ENCODE measurements around the gene ERFE.

GRCh38 chr2:238150686-238151085 is 8.1 kb upstream of the ERFE start:
- TF ChIP-seq CTCF (IDR thresholded peaks at IDR 0.05; ENCODE audit: insufficient read depth, low read length, poor library complexity, severe bottlenecking) (no peak), EZH2phosphoT487 (conservative IDR thresholded peaks at IDR 0.05; ENCODE audit: low read length) (no peak)
